ENCODE results near the gene CNEP1R1. TPM values are rescaled to one million over a fixed set of nuclear protein-coding genes. Genes with fewer than 3 reads are reported as not detected.

Gene CNEP1R1
- total RNA-seq, 1 donor from 2014 or later: 24.3 TPM

DNA sequence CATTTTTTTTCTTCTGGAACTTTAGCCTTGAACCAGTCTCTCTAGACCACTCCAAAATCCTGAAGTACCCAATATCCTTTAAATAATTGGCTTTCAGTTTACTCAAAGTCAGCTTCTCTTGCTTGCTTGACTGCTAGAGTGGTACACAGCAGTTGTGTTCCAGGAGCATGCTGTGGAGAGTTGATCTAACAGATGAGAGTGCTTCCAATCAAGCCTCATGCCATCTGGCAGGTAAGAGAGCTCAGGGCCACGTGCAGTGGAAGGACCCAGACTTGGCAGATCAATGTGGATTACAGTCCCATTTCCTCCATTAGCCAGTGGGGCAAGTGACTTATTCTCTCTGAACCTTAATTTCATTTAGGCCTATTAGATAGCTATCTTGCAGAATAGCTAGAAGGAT is 15.7 kb downstream of the CNEP1R1 start:
- Mint-ChIP-seq H3K27ac (no peak overlapping the region), H3K9me3 (no peaks in the 10 kb centered on the region), H3K36me3 (no peaks in the 10 kb centered on the region), H3K27me3 (ENCODE audit: low read depth) (peaks cover 21% of the 10 kb centered on the region), H3K4me1 (peaks cover 22% of the 10 kb centered on the region), H3K4me3 (no peak overlapping the region)
- TF ChIP-seq, protein P1, sequence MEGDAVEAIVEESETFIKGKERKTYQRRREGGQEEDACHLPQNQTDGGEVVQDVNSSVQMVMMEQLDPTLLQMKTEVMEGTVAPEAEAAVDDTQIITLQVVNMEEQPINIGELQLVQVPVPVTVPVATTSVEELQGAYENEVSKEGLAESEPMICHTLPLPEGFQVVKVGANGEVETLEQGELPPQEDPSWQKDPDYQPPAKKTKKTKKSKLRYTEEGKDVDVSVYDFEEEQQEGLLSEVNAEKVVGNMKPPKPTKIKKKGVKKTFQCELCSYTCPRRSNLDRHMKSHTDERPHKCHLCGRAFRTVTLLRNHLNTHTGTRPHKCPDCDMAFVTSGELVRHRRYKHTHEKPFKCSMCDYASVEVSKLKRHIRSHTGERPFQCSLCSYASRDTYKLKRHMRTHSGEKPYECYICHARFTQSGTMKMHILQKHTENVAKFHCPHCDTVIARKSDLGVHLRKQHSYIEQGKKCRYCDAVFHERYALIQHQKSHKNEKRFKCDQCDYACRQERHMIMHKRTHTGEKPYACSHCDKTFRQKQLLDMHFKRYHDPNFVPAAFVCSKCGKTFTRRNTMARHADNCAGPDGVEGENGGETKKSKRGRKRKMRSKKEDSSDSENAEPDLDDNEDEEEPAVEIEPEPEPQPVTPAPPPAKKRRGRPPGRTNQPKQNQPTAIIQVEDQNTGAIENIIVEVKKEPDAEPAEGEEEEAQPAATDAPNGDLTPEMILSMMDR (IDR thresholded peaks at IDR 0.05; ENCODE audit: unreplicated experiment): no peak
- DNase-seq (ENCODE audit: low spot score in 2 of 2, unreplicated experiment in 2 of 2): no peak

- Mint-ChIP-seq H3K36me3 (no peaks in the 10 kb centered on the region), H3K27me3 (ENCODE audit: low read depth) (peaks cover 23% of the 10 kb centered on the region), H3K9me3 (no peaks in the 10 kb centered on the region), H3K27ac (no peak overlapping the region), H3K4me1 (peaks cover 18% of the 10 kb centered on the region), H3K4me3 (no peak overlapping the region)
- TF ChIP-seq, protein P1 (IDR thresholded peaks at IDR 0.05; ENCODE audit: unreplicated experiment): no peak
- no peak for DNase-seq (ENCODE audit: low spot score in 2 of 2, unreplicated experiment in 2 of 2)
Observed at GRCh38 chr16:50043358-50043757, 18.3 kb downstream of the CNEP1R1 start.

- Mint-ChIP-seq H3K27ac (no peak overlapping the region), H3K36me3 (no peaks in the 10 kb centered on the region), H3K27me3 (ENCODE audit: low read depth) (peaks cover 23% of the 10 kb centered on the region), H3K4me1 (peaks cover 6% of the 10 kb centered on the region), H3K4me3 (no peak overlapping the region), H3K9me3 (no peaks in the 10 kb centered on the region)
- no peak for DNase-seq (ENCODE audit: low spot score in 2 of 2, unreplicated experiment in 2 of 2)
- TF ChIP-seq, protein P1 (IDR thresholded peaks at IDR 0.05; ENCODE audit: unreplicated experiment): no peak
Observed at GRCh38 chr16:50045412-50045811, 20.4 kb downstream of the CNEP1R1 start.

- H3K27ac Mint-ChIP-seq: no peak overlapping the region
- H3K4me3 Mint-ChIP-seq: no peak overlapping the region
- no peaks in the 10 kb centered on the region for H3K36me3 Mint-ChIP-seq
- DNase-seq (ENCODE audit: low spot score in 2 of 2, unreplicated experiment in 2 of 2): no peak
- peaks cover 28% of the 10 kb centered on the region for H3K27me3 Mint-ChIP-seq (ENCODE audit: low read depth)
- no peaks in the 10 kb centered on the region for H3K9me3 Mint-ChIP-seq
- TF ChIP-seq, protein P1 (IDR thresholded peaks at IDR 0.05; ENCODE audit: unreplicated experiment): no peak
- H3K4me1 Mint-ChIP-seq: peaks cover 7% of the 10 kb centered on the region
Observed at GRCh38 chr16:50046853-50047252, 21.8 kb downstream of the CNEP1R1 start.

DNA sequence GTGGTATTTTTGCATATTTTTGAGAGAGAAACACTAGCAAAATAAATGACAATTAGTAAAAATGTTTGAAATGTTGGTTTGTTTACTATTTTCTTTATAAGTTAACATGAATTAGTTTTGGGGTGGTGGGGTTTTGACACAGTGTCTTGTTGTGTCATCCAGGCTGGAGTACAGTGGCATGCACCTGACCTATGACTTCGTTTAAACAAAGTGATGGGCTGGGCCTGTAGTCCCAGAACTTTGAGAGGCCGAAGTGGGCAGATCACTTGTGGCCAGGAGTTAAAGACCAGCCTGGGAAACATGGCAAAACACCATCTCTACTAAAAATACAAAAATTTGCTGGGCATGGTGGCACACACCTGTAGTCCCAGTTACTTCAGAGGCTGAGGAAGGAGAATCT is 22.8 kb downstream of the CNEP1R1 start:
- no peak overlapping the region for H3K4me3 Mint-ChIP-seq
- H3K9me3 Mint-ChIP-seq: peaks cover 5% of the 10 kb centered on the region
- no peak for DNase-seq (ENCODE audit: low spot score in 2 of 2, unreplicated experiment in 2 of 2)
- TF ChIP-seq, protein P1 (IDR thresholded peaks at IDR 0.05; ENCODE audit: unreplicated experiment): no peak
- no peaks in the 10 kb centered on the region for H3K36me3 Mint-ChIP-seq
- peaks cover 23% of the 10 kb centered on the region for H3K27me3 Mint-ChIP-seq (ENCODE audit: low read depth)
- no peak overlapping the region for H3K27ac Mint-ChIP-seq
- H3K4me1 Mint-ChIP-seq: peaks cover 7% of the 10 kb centered on the region

GRCh38 chr16:50050802-50051201 is 25.8 kb downstream of the CNEP1R1 start:
- peaks cover 9% of the 10 kb centered on the region for H3K9me3 Mint-ChIP-seq
- no peak overlapping the region for H3K4me3 Mint-ChIP-seq
- no peak overlapping the region for H3K27ac Mint-ChIP-seq
- H3K4me1 Mint-ChIP-seq: peaks cover 7% of the 10 kb centered on the region
- TF ChIP-seq, protein P1 (IDR thresholded peaks at IDR 0.05; ENCODE audit: unreplicated experiment): no peak
- H3K27me3 Mint-ChIP-seq (ENCODE audit: low read depth): peaks cover 7% of the 10 kb centered on the region
- no peak for DNase-seq (ENCODE audit: low spot score in 2 of 2, unreplicated experiment in 2 of 2)
- no peaks in the 10 kb centered on the region for H3K36me3 Mint-ChIP-seq

All from mesothelial cell of epicardium (in vitro differentiated cells).